Transverse colon (tissue), 4 donors: ENCODE measurements around the gene ICA1.

Source experiments
- POLR2A ChIP-seq: fragments of 450-650 bp; IDR thresholded peaks from one replicate; pipeline ENCODE4 v1.6.1; 2016; ENCODE audit warnings: antibody characterized with exemption, mild to moderate bottlenecking, moderate library complexity
- POLR2AphosphoS5 ChIP-seq, 3 donors: sonication (generic); formaldehyde crosslinking; IDR thresholded peaks; one replicate each; pipeline ENCODE4 v1.6.1; 2016; ENCODE audit warnings: antibody characterized with exemption in 3 of 3
- TF ChIP-seq, protein P1 (sequence below), 5 experiments: fragments of 200-600 bp in 3 of 5; fragments of 450-650 bp in 2 of 5; sonication (generic) in 3 of 5; IDR thresholded peaks; 1 replicate in 2 of 5; 2 replicates in 3 of 5; pipeline ENCODE4 v1.5.1; 2016 to 2017; ENCODE audit warnings: antibody characterized with exemption in 5 of 5, inconsistent platforms in 3 of 5, mild to moderate bottlenecking in 2 of 5, moderate library complexity in 1 of 5

DNA sequence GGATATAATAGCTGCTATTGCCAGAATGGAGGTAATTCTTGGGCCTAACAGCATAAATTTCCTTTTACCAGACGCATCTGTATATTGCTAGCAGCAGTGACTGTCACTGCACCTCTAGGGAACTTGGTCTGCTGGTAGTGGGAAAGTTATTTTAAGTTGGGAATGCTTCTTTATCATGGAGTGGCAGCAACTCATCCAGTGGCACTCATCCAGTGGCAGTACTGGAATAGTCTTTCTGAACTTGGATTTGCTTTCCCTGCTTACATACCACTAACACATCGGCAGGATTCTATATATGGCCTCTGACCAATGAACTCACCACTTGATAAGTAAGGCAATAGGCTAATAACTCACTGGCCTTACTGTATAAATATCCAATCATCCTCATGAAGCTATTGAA is 22.0 kb upstream of the ICA1 start:
- TF ChIP-seq, protein P1, sequence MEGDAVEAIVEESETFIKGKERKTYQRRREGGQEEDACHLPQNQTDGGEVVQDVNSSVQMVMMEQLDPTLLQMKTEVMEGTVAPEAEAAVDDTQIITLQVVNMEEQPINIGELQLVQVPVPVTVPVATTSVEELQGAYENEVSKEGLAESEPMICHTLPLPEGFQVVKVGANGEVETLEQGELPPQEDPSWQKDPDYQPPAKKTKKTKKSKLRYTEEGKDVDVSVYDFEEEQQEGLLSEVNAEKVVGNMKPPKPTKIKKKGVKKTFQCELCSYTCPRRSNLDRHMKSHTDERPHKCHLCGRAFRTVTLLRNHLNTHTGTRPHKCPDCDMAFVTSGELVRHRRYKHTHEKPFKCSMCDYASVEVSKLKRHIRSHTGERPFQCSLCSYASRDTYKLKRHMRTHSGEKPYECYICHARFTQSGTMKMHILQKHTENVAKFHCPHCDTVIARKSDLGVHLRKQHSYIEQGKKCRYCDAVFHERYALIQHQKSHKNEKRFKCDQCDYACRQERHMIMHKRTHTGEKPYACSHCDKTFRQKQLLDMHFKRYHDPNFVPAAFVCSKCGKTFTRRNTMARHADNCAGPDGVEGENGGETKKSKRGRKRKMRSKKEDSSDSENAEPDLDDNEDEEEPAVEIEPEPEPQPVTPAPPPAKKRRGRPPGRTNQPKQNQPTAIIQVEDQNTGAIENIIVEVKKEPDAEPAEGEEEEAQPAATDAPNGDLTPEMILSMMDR (IDR thresholded peaks at IDR 0.05): no peak
- TF ChIP-seq POLR2A (no peak), POLR2AphosphoS5 (IDR thresholded peaks at IDR 0.05) (no peak)
